ENCODE results near the gene NBEA.

Gene NBEA

DNA sequence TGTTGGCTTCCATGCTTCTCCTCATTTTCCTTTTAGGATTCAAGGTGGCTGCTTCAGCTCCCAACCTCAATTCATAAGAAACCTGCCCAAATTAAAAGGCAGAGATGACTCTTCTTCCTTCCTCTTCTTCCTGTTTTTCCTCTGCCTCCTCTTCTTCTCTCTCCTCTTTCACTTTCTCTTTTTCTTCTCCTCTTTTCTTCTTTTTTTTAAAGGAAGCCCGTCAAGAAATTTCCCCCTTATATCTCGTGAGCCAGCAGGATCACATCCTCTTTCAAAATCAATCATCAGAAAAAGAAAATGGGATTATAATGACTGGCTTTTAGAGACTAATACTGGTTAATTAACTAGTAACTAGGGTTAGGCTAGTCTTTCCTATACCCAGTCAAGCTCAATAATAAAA is 220.3 kb downstream of the NBEA start:
- no peak overlapping the region for H3K4me3 ChIP-seq (ENCODE audit: low read depth, low read length)

GRCh38 chr13:35163674-35164073 is 221.6 kb downstream of the NBEA start:
- no peak overlapping the region for H3K4me3 ChIP-seq (ENCODE audit: low read depth, low read length)

GRCh38 chr13:35164324-35164932 is 222.4 kb downstream of the NBEA start:
- H3K4me3 ChIP-seq (ENCODE audit: low read depth, low read length) = no peak overlapping the region

- no peak overlapping the region for H3K4me3 ChIP-seq (ENCODE audit: low read depth, low read length)
Observed at GRCh38 chr13:35165205-35165604, 223.1 kb downstream of the NBEA start.

DNA sequence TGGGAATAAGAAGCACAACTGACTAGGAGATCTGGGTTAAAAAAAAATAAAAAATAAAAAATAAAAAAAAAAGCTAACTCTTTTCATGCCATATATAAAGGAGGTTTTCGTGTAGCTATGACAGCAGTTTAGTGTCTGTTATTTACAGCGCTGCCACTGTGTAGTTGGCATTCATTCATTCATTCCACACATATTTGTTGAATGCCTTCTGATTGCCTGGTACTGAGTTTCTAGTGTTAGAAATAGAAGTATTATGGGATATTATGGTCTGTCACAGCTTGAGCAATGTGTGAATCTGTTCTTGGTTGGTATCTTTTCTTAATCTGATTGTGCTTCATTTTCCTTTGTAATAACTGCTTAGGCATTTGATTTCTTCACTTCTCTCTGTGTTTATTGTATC is 237.4 kb downstream of the NBEA start:
- no peak overlapping the region for H3K4me3 ChIP-seq (ENCODE audit: low read depth, low read length)

- no peak overlapping the region for H3K4me3 ChIP-seq (ENCODE audit: low read depth, low read length)
Observed at GRCh38 chr13:35179920-35180663, 238.0 kb downstream of the NBEA start.

- H3K4me3 ChIP-seq (ENCODE audit: low read depth, low read length) = no peak overlapping the region
Observed at GRCh38 chr13:35190241-35190640, 248.2 kb downstream of the NBEA start.

DNA sequence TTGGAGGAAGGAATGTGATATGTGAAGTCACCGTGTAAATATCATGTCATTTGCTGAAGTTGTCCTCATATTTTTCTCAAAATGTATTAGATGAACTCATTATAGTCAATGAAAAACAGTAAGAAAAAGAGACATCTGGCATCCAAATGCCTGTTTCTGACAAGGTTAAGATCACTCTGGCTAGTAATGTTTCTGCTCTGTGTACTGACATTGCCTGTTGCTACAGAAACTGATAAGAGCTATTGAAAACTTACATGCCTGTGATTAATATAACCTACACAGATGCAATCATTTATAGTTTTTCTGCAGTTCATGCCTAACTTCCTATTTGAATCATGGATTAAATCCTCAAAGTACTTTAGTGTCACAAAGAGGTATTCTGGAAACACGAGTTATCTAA is 249.8 kb downstream of the NBEA start:
- H3K4me3 ChIP-seq (ENCODE audit: low read depth, low read length) = no peak overlapping the region

DNA sequence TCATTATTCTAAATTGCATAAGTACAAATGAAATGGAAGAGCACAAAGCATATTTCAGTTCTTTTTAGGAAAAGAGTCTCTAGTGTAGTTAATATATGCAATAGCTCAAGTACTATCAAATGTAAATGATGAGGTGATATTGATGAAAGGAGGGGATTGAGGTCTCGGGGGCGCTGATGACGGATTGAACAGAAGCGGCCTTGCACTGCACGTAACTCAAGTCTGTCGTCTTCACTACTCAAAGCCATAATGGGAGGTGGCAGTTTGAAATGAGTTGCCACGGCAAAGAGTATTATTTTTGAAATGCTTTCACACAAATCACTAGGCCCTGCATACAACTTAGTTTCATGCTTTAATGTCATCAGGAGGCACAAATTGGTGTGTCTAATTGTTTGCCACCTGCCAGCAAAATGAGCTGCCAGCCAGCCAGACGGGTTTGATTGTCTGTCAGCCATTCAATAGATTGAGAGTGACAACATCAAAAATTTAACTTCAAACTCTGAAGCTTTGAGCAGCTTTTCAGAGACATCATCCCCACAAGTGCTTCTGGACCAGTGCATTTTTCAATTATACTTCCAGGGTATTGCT is 256.6 kb downstream of the NBEA start:
- no peak overlapping the region for H3K4me3 ChIP-seq (ENCODE audit: low read depth, low read length)

DNA sequence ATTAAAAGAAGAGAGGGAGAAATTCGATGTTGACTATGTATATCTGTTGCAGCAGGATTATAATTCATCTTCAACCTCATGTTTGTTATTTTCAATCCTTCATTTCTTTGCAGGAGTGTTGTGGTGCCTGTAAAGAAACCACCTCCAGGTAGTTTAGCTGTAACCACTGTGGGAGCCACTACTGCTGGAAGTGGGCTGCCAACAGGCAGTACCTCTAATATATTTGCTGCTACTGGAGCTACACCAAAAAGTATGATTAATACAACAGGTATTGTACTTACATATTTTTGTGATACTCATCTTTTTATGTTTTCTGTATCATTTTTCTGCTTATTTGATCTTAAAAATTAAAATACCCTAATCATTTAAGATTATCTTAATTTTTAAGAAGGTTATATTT is 266.5 kb downstream of the NBEA start:
- H3K4me3 ChIP-seq (ENCODE audit: low read depth, low read length) = no peak overlapping the region

DNA sequence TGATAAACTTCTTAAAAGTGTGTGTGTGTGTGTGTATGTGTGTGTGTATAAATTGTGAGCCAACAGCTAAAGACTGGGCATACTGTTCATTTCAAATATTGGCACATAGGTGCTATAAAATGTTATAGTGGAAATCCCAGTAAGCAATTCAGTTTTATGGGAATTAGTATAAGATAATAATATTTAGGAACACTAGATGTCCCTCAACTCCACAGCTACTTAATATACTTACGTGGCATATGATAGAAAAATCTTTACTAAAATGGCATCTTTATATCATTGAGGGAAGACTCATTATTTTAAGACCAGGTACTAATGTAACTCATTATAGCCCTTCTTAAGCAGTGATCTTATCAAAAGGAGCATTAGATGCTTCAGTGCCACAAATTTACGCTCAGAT is 268.2 kb downstream of the NBEA start:
- H3K4me3 ChIP-seq (ENCODE audit: low read depth, low read length) = no peak overlapping the region

DNA sequence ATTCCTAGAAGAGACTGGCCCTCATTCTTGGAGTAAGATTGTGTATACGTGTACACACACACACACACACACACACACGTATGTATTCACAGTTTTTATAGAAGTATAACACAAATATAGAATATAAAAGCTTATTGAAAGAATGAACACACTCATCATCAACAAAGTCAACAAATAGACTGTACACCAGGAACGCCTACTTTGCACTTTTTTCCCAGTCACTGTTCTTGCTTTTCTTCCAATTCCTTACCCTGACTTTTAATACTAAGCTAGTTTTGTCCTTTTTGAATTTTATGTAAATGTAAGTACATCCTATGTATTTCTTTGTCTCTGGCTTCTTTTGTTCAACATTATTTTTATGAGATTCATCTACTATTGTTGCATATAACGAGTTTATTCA is 269.9 kb downstream of the NBEA start:
- H3K4me3 ChIP-seq (ENCODE audit: low read depth, low read length) = no peak overlapping the region

- H3K4me3 ChIP-seq (ENCODE audit: low read depth, low read length) = no peak overlapping the region
Observed at GRCh38 chr13:35213911-35214310, 271.8 kb downstream of the NBEA start.

- no peak overlapping the region for H3K4me3 ChIP-seq (ENCODE audit: low read depth, low read length)
Observed at GRCh38 chr13:35216131-35216530, 274.1 kb downstream of the NBEA start.

DNA sequence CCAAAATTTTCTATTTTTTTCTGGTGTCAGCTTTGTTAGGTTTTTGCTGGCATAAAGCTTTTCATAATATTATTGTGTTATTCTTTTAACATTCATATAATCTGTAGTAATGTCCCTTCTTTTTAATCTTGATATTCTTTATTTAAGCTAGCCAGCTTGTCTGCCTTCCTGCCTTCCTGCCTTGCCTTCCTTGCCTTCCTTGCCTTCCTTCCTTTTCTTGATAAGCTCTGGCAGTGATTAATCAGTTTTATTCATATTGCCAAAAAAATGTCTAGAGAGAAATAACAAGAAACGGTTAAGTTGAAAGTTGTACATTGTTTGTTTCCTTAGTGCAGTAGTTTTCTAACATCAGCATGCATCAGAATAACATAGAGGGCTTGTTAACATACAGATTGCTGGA is 277.0 kb downstream of the NBEA start:
- H3K4me3 ChIP-seq (ENCODE audit: low read depth, low read length) = no peak overlapping the region

DNA sequence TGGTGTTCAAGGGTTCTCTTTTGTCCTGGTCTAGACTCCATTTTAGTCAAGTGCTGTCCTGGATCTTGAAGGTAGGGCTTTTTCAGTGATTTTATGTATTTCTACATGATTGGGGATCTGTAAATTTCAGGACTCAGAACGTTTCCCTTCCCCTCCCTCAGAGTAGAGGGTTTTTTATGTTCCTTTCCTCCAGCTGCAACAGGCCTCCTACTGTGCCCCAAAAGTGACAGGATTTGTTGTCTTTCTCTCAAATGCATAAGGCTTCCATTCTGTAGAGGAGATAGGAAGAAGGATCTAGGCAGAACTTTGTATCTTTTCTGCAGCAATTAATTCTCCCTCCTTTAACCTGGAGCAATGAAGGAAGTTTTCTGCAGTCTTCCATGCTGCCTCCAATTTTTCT is 283.1 kb downstream of the NBEA start:
- no peak overlapping the region for H3K4me3 ChIP-seq (ENCODE audit: low read depth, low read length)

DNA sequence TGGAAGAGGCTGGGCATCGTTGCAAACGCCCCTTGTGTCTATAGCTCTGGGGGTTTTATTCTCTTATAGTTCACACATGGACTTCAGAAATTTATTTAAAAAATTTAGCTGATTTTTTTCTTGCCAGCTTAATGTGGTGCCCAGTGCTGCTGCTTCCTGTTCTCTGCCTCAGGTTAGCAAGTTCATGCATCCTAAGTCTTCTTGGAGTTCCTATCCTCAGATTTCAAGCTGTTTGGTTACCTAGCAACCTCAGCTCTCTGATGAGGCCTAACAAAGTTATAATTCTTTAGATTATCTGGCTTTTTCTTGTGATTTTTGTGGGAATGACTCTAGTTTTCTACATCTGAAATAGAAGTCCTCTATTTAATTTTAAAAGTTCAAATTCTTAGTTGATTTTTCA is 283.5 kb downstream of the NBEA start:
- no peak overlapping the region for H3K4me3 ChIP-seq (ENCODE audit: low read depth, low read length)

DNA sequence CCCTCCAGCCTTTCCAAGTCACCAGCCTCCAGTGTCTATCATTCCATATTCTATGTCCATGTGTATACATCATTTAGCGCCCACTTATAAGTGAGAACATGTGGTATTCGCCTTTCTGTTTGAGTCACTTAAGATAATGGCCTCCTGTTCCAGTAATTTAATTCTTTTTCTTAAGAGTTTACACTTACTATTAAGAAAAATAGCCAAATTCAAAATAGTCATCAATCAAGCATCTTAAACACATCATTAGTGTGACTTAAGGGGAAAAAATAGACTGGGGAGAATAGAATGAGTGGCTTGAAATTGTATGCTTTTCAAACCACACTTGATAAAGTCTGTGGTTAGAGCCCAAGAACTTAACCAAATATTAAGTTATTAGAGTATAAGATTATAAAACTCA is 286.5 kb downstream of the NBEA start:
- H3K4me3 ChIP-seq (ENCODE audit: low read depth, low read length) = no peak overlapping the region

DNA sequence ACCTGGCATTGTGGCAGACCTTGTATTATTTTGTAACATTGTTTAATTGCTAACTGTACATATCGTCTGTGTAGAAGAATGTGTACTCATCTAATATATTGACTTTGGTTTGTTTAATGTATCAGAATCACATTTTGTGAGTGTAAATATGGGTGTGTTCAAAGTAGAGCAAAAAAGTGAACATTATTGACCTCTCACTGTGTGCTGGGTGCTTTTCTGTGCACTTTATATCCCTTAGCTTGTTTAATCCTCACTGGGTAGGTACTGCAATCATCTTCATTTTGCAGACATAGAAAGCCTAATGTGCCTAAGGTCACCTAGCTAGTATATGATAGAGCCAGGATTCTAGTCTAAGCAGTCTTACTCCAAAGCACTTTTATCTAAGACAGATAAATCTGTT is 289.4 kb downstream of the NBEA start:
- no peak overlapping the region for H3K4me3 ChIP-seq (ENCODE audit: low read depth, low read length)

GRCh38 chr13:35238274-35238673 is 296.2 kb downstream of the NBEA start:
- no peak overlapping the region for H3K4me3 ChIP-seq (ENCODE audit: low read depth, low read length)

GRCh38 chr13:35252536-35253205 is 310.6 kb downstream of the NBEA start:
- no peak overlapping the region for H3K4me3 ChIP-seq (ENCODE audit: low read depth, low read length)

GRCh38 chr13:35255241-35255640 is 313.2 kb downstream of the NBEA start:
- no peak overlapping the region for H3K4me3 ChIP-seq (ENCODE audit: low read depth, low read length)
